ENCODE measurements around the gene RASSF4. TPM values are rescaled to one million over a fixed set of nuclear protein-coding genes. Genes with fewer than 3 reads are reported as not detected.

Gene RASSF4
- total and polyA plus RNA-seq, 9 of the 15 experiments (the other 6 are each of a cell fraction or from before 2014, with no cell fraction given): 0.01 to 0.62 (median 0.11) TPM; not detected in 3

DNA sequence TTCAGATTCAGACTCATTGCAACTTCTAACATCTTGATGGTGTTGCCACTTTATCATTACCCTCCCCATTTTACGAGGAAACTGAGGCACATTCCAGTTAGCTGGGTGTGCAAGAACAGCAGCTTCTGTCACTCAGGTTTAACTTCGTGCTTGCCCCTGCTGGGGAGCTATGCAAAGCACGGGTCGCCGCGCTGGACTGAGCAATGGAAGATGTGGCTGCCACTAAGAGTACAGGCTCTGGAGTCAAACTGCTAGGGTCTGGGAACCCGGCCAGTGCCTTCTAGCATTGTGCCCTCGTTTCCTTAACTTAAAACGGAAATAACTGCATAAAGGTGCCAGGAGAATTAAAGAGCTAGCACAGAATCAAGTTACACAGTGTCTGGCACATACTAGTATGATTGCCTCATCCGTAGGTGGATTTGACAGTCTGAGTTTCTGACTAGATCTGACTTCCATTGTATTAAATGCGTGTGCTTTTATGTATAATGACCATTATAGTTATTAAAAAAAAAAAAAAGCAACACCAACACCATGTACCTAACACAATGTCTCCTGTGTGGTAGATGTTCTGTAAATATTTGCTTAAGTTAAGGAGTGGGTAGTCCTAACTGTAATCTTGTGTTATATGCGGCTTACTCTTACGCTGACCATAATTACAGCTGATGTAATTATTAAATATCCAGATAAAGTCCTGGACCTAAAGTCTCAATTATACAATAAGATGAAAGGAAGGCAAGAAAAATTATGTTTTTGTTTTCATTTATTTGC is 42.0 kb downstream of the RASSF4 start (continued):
- TF ChIP-seq ZBTB49 (CRISPR knock-in tag; IDR thresholded peaks at IDR 0.05; ENCODE audit: borderline replicate concordance) (no peak), MYBL2 (IDR thresholded peaks at IDR 0.05; ENCODE audit: low read depth) (no peak), MYBL2 (CRISPR knock-in tag; IDR thresholded peaks at IDR 0.05; ENCODE audit: borderline replicate concordance) (no peak), MEIS2 (IDR thresholded peaks at IDR 0.05; ENCODE audit: partially characterized antibody) (peak; percentile 14), PURB (CRISPR knock-in tag; IDR thresholded peaks at IDR 0.05; ENCODE audit: low read depth) (no peak), ZNF316 (IDR thresholded peaks at IDR 0.05) (no peak), FOSL1 (tag; conservative IDR thresholded peaks at IDR 0.05) (no peak), PTRF (tag; IDR thresholded peaks at IDR 0.05) (no peak), CTCF (IDR thresholded peaks at IDR 0.05 in 2 of 3, conservative IDR thresholded peaks at IDR 0.05 in 1 of 3; ENCODE audit: insufficient read depth in 2 of 3, low read depth in 1 of 3, low read length in 3 of 3) (peak in 2 of 3 experiments; percentile 20 to 39; a peak in 4 of 6 replicates), ZZZ3 (IDR thresholded peaks at IDR 0.05) (no peak), ZNF707 (CRISPR knock-in tag; conservative IDR thresholded peaks at IDR 0.05) (no peak), PHF21A (IDR thresholded peaks at IDR 0.05; ENCODE audit: borderline replicate concordance, low read depth) (no peak), MCM5 (IDR thresholded peaks at IDR 0.05; ENCODE audit: low read depth) (no peak), HMBOX1 (IDR thresholded peaks at IDR 0.05) (no peak), TAF1 (IDR thresholded peaks at IDR 0.05; ENCODE audit: control insufficient read depth, extremely low read depth, insufficient read depth, low read length, severe bottlenecking) (peak; percentile 27), SAP30 (IDR thresholded peaks at IDR 0.05; ENCODE audit: borderline replicate concordance, insufficient read depth, low read depth, low read length, poor library complexity, severe bottlenecking) (no peak)
- TF ChIP-seq, protein P1, sequence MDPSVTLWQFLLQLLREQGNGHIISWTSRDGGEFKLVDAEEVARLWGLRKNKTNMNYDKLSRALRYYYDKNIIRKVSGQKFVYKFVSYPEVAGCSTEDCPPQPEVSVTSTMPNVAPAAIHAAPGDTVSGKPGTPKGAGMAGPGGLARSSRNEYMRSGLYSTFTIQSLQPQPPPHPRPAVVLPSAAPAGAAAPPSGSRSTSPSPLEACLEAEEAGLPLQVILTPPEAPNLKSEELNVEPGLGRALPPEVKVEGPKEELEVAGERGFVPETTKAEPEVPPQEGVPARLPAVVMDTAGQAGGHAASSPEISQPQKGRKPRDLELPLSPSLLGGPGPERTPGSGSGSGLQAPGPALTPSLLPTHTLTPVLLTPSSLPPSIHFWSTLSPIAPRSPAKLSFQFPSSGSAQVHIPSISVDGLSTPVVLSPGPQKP (CRISPR knock-in tag; IDR thresholded peaks at IDR 0.05): no peak
